ENCODE measurements around the gene CMTM5.

DNA sequence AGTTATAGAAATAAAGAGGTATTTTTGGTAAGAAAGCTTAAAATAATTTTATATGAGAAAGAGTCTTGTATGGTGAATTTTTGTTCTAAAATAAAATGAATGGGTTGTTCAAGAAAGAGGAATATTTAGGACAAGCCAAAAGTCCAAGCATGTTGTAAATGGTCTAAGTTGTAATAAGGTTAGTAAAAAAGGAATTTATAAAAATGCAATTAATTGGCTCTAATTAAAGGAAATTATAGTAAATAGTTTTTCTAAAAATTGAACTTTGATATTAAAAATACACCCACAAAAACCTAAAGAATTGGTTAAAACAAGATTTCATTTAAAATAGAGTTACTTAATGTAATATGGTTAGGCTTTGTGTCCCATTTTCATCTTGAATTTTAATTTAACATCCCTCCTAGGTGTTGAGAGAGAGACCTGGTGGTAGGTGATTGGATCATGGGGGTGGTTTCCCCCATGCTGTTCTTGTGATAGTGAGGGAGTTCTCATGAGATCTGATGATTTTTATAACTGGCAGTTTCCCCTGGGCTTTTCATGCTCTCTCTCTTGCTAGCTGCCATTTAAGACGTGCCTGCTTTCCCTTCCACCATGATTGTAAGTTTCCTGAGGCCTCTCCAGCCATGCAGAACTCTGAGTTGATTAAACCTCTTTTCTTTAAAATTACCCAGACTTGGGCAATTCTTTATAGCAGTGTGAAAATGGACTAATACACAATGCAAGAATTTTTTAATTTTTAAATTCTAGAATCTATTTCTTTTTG lies 37.2 kb upstream of the CMTM5 start:
- TF ChIP-seq, protein P1, sequence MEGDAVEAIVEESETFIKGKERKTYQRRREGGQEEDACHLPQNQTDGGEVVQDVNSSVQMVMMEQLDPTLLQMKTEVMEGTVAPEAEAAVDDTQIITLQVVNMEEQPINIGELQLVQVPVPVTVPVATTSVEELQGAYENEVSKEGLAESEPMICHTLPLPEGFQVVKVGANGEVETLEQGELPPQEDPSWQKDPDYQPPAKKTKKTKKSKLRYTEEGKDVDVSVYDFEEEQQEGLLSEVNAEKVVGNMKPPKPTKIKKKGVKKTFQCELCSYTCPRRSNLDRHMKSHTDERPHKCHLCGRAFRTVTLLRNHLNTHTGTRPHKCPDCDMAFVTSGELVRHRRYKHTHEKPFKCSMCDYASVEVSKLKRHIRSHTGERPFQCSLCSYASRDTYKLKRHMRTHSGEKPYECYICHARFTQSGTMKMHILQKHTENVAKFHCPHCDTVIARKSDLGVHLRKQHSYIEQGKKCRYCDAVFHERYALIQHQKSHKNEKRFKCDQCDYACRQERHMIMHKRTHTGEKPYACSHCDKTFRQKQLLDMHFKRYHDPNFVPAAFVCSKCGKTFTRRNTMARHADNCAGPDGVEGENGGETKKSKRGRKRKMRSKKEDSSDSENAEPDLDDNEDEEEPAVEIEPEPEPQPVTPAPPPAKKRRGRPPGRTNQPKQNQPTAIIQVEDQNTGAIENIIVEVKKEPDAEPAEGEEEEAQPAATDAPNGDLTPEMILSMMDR (IDR thresholded peaks at IDR 0.05) = no peak
- TF ChIP-seq POLR2A (IDR thresholded peaks at IDR 0.05) (no peak), EP300 (IDR thresholded peaks at IDR 0.05; ENCODE audit: low read depth) (no peak)

Data from transverse colon (tissue), 3 donors.